ENCODE data around the gene SETD2. TPM values are rescaled to one million over a fixed set of nuclear protein-coding genes. Genes with fewer than 3 reads are reported as not detected.
"Not testable (repeated sequence)": the region's sequence is repeated elsewhere in the genome, so short reads cannot be mapped to it uniquely, and the experiment has no call there.

The SETD2 gene
- total RNA-seq, 1 donor from 2014 or later, result 73.9 TPM

DNA sequence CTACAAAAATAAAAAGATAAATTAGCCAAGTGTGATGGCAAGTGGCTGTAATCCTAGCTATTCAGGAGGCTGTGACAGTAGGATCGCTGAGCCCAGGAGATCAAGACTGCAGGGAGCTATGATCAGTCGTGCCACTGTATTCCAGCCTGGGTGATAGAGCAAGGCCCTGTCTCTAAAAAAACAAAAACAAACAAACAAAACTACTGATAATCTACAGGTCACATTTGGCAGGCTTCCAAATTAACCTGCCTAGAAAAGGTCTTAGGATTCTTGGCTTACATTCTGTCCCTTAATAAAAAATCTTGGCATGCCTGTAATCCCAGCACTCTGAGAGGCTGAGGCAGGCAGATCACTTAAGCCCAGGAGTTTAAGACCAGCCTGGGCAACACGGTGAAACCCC is 33.4 kb upstream of the SETD2 start:
- TF ChIP-seq, protein P1, sequence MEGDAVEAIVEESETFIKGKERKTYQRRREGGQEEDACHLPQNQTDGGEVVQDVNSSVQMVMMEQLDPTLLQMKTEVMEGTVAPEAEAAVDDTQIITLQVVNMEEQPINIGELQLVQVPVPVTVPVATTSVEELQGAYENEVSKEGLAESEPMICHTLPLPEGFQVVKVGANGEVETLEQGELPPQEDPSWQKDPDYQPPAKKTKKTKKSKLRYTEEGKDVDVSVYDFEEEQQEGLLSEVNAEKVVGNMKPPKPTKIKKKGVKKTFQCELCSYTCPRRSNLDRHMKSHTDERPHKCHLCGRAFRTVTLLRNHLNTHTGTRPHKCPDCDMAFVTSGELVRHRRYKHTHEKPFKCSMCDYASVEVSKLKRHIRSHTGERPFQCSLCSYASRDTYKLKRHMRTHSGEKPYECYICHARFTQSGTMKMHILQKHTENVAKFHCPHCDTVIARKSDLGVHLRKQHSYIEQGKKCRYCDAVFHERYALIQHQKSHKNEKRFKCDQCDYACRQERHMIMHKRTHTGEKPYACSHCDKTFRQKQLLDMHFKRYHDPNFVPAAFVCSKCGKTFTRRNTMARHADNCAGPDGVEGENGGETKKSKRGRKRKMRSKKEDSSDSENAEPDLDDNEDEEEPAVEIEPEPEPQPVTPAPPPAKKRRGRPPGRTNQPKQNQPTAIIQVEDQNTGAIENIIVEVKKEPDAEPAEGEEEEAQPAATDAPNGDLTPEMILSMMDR (IDR thresholded peaks at IDR 0.05; ENCODE audit: unreplicated experiment), result no peak
- no peak overlapping the region for H3K27ac Mint-ChIP-seq

DNA sequence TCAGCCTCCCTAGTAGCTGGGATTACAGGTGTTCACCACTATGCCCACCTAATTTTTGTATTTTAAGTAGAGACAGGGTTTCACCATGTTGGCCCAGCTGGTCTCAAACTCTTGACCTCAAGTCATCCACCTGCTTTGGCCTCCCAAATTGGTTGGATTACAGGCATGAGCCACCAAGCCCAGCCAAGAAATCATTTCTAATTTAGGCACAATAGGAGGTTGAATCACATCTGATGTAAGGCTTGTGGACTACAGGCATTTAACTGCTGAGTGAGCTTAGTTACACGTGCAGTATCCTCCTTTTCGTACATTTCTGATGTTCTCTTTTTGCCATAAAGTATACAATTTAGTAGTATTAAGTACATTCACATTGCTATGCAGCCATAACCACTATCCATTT is 31.1 kb upstream of the SETD2 start:
- TF ChIP-seq, protein P1 (IDR thresholded peaks at IDR 0.05; ENCODE audit: unreplicated experiment), result no peak
- Mint-ChIP-seq H3K36me3 (ENCODE audit: insufficient read depth) (peaks cover 6% of the 10 kb centered on the region), H3K27ac (no peak overlapping the region), H3K9me3 (ENCODE audit: low read depth) (no peaks in the 10 kb centered on the region), H3K4me1 (ENCODE audit: low read depth) (no peaks in the 10 kb centered on the region), H3K27me3 (no peaks in the 10 kb centered on the region), H3K4me3 (ENCODE audit: low read depth) (no peak overlapping the region)
- DNase-seq (ENCODE audit: low spot score, unreplicated experiment), result no peak

More for the DNA sequence above, 33.4 kb upstream of the SETD2 start:
- H3K9me3 Mint-ChIP-seq (ENCODE audit: low read depth), result no peaks in the 10 kb centered on the region
- no peaks in the 10 kb centered on the region for H3K4me1 Mint-ChIP-seq (ENCODE audit: low read depth)
- no peak for DNase-seq (ENCODE audit: low spot score, unreplicated experiment)
- no peaks in the 10 kb centered on the region for H3K27me3 Mint-ChIP-seq
- no peak overlapping the region for H3K4me3 Mint-ChIP-seq (ENCODE audit: low read depth)
- peaks cover 6% of the 10 kb centered on the region for H3K36me3 Mint-ChIP-seq (ENCODE audit: insufficient read depth)

DNA sequence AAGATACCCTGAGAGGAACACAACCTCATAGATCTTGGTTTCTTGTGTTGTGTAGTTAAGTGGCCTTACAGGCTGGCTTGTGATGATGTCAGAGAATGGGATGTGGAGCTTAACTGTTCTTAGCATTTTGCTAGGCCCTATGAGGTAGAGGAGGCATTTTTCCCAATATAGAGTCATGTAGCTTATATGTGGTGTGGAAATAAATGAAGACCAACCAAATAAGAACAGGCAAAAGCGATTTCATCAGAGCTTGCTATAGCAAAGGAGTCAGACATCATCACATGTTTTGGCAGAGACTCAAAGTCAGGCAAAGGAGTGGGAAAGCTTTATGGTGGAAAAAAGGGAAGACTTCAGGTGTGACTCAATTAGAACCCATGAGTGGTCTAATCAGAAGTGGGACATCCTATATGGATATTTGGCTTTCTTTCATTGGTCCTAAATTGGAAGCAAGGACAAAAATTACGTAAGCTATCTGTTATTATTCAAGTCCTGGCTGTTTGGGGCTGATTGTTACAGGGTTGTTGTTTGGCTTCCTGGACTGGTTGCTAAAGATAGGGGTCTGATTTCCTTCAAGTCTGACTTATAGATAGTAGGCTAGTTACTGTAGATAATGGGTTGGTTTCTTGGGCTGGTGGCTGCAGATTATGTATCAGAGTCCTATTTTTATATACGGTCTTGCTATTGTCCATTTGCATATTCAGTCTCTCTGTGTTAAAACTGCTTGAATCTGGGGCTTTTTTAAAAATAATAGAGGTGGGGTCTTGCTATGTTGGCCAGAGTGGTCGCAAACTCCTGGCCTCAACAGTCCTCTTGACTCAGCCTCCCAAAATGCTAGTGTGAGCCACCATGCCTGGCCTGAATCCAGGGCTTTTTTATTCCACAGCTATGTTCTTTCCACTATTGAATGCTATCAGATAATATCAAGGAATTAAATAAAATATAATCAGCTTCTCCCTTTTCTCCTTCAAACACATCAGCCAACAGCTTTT is 30.3 kb upstream of the SETD2 start:
- no peak for DNase-seq (ENCODE audit: low spot score, unreplicated experiment)
- Mint-ChIP-seq H3K27me3 (no peaks in the 10 kb centered on the region), H3K36me3 (ENCODE audit: insufficient read depth) (peaks cover 6% of the 10 kb centered on the region), H3K4me3 (ENCODE audit: low read depth) (no peak overlapping the region), H3K9me3 (ENCODE audit: low read depth) (no peaks in the 10 kb centered on the region), H3K27ac (no peak overlapping the region), H3K4me1 (ENCODE audit: low read depth) (no peaks in the 10 kb centered on the region)
- TF ChIP-seq, protein P1 (IDR thresholded peaks at IDR 0.05; ENCODE audit: unreplicated experiment), result no peak

DNA sequence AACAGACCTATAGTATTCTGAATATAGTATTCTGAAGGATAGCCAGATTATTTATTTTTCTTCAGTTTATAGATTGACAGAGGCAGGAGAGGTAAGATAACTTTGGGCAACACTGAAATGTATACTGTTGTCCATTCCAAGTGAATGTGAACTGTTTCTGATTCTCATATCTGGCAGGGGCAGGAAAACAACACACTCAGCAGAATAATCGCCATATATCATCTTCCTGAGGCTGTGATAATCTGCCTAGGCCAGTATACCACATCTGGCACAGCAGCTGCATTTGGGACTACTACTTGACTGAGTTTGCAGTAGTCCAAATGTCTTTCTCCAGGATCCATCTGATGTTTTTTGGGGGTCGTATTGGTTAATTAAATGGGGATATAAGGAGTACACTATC is 22.4 kb upstream of the SETD2 start:
- TF ChIP-seq, protein P1 (IDR thresholded peaks at IDR 0.05; ENCODE audit: unreplicated experiment), result no peak
- DNase-seq (ENCODE audit: low spot score, unreplicated experiment), result no peak
- Mint-ChIP-seq H3K9me3 (ENCODE audit: low read depth) (no peaks in the 10 kb centered on the region), H3K27ac (no peak overlapping the region), H3K4me3 (ENCODE audit: low read depth) (no peak overlapping the region), H3K4me1 (ENCODE audit: low read depth) (no peaks in the 10 kb centered on the region), H3K36me3 (ENCODE audit: insufficient read depth) (peaks cover 2% of the 10 kb centered on the region), H3K27me3 (no peaks in the 10 kb centered on the region)

DNA sequence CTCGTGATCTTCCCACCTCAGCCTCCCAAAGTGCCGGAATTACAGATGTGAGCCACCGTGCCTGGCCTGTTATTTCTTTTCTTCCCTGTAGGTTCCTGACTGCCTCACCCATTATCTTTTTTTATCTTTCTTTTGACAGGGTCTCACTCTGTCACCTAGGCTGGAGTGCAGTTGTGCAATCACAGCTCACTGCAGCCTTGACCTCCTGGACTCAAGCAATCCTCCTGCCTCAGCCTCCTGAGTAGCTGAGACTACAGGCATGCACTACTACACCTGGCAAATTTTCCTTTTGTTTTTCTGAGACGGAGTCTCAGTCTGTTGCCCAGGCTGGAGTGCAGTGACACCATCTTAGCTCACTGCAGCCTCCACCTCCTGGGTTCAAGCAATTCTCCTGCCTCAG is 17.8 kb upstream of the SETD2 start:
- H3K4me1 Mint-ChIP-seq (ENCODE audit: low read depth); H3K27me3 Mint-ChIP-seq; H3K27ac Mint-ChIP-seq; DNase-seq (ENCODE audit: low spot score, unreplicated experiment); H3K9me3 Mint-ChIP-seq (ENCODE audit: low read depth); H3K36me3 Mint-ChIP-seq (ENCODE audit: insufficient read depth); H3K4me3 Mint-ChIP-seq (ENCODE audit: low read depth): not testable (repeated sequence)

DNA sequence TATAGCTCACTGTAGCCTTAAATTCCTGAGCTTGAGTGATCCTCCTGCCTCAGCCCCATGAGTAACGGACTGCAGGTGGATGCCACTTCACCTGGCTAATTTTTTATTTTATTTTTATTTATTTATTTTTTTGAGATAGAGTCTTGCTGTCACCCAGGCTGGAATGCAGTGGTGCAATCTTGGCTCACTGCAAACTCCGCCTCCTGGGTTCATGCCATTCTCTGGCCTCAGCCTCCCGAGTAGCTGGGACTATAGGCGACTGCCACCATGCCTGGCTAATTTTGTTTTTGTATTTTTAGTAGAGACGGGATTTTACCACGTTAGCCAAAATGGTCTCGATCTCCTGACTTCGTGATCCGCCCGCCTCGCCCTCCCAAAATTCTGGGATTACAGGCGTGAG is 16.1 kb upstream of the SETD2 start:
- not testable (repeated sequence) for H3K27me3 Mint-ChIP-seq; H3K4me1 Mint-ChIP-seq (ENCODE audit: low read depth); H3K4me3 Mint-ChIP-seq (ENCODE audit: low read depth); H3K9me3 Mint-ChIP-seq (ENCODE audit: low read depth); H3K36me3 Mint-ChIP-seq (ENCODE audit: insufficient read depth); DNase-seq (ENCODE audit: low spot score, unreplicated experiment); H3K27ac Mint-ChIP-seq
